Right atrium auricular region (tissue), 2 donors: ENCODE data around the gene POTEB3. TPM values are rescaled to one million over a fixed set of nuclear protein-coding genes. Genes with fewer than 3 reads are reported as not detected.
"Not testable (repeated sequence)": the region's sequence is repeated elsewhere in the genome, so short reads cannot be mapped to it uniquely, and the experiment has no call there.

Experiments used
- DNase-seq: peaks from one replicate; pipeline ENCODE4 v3.0.0-alpha.2; 2019; ENCODE audit warnings: low spot score
- H3K27ac ChIP-seq, 2 donors: fragments of 200-600 bp; sonication (generic); 1 replicate in 1 of 2; 2 replicates in 1 of 2; pipeline ENCODE4 v1.5.1; 2016 to 2019
- H3K27me3 ChIP-seq, 2 donors: fragments of 200-600 bp; sonication (generic); one replicate each; pipeline versions ENCODE4 v1.5.1 to v1.6.0; 2017 to 2019
- H3K36me3 ChIP-seq: fragments of 200-600 bp; sonication (generic); one replicate; pipeline ENCODE4 v1.5.1; 2016
- H3K4me1 ChIP-seq, 2 donors: fragments of 200-600 bp; sonication (generic); one replicate each; pipeline versions ENCODE4 v1.5.1 to v1.6.0; 2017 to 2019
- H3K4me3 ChIP-seq, 2 donors: fragments of 200-600 bp; sonication (generic); 1 replicate in 1 of 2; 2 replicates in 1 of 2; pipeline ENCODE4 v1.5.1; 2017 to 2019; ENCODE audit warnings: mild to moderate bottlenecking in 1 of 2, moderate library complexity in 1 of 2
- H3K9me3 ChIP-seq, 2 donors: fragments of 200-600 bp; sonication (generic); one replicate each; pipeline ENCODE4 v1.5.1; 2019
- total RNA-seq, 2 donors: library from RNA; depleted of rRNA; stranded (reverse); fragments of >200 nt; gene quantifications; one replicate each; pipeline ENCODE4 v1.1.0, GENCODE V29; 2016

POTEB3 gene
- not detected for total RNA-seq

GRCh38 chr15:21440399-21440798, at the start of gene POTEB3:
Gene POTEB3 (minus strand): TSS chr15:21440499. CDS start chr15:21440011, 488 bp downstream.
- not testable (repeated sequence) for H3K4me1 ChIP-seq, H3K4me3 ChIP-seq, H3K9me3 ChIP-seq, H3K36me3 ChIP-seq, H3K27me3 ChIP-seq, H3K27ac ChIP-seq, DNase-seq

GRCh38 chr15:21453683-21454082, 13.4 kb upstream of the POTEB3 start:
- not testable (repeated sequence) for H3K36me3 ChIP-seq, H3K4me1 ChIP-seq, H3K27ac ChIP-seq, H3K27me3 ChIP-seq, DNase-seq, H3K9me3 ChIP-seq, H3K4me3 ChIP-seq

- H3K4me1 ChIP-seq, H3K4me3 ChIP-seq, H3K27ac ChIP-seq, DNase-seq, H3K9me3 ChIP-seq, H3K36me3 ChIP-seq, H3K27me3 ChIP-seq: not testable (repeated sequence)
Measured at GRCh38 chr15:21451920-21452563, 11.7 kb upstream of the POTEB3 start.

- not testable (repeated sequence) for H3K9me3 ChIP-seq, DNase-seq, H3K4me3 ChIP-seq, H3K4me1 ChIP-seq, H3K36me3 ChIP-seq, H3K27ac ChIP-seq, H3K27me3 ChIP-seq
Measured at GRCh38 chr15:21451487-21451886, 11.2 kb upstream of the POTEB3 start.

- not testable (repeated sequence) for H3K4me3 ChIP-seq, DNase-seq, H3K27me3 ChIP-seq, H3K36me3 ChIP-seq, H3K27ac ChIP-seq, H3K4me1 ChIP-seq, H3K9me3 ChIP-seq
Measured at GRCh38 chr15:21407366-21407765, 32.9 kb downstream of the POTEB3 start.

GRCh38 chr15:21401531-21401930, 38.8 kb downstream of the POTEB3 start:
- H3K36me3 ChIP-seq, DNase-seq, H3K4me1 ChIP-seq, H3K27me3 ChIP-seq, H3K27ac ChIP-seq, H3K4me3 ChIP-seq, H3K9me3 ChIP-seq: not testable (repeated sequence)

- H3K36me3 ChIP-seq, DNase-seq, H3K9me3 ChIP-seq, H3K4me3 ChIP-seq, H3K4me1 ChIP-seq, H3K27me3 ChIP-seq, H3K27ac ChIP-seq: not testable (repeated sequence)
Measured at GRCh38 chr15:21399111-21399510, 41.2 kb downstream of the POTEB3 start.

GRCh38 chr15:21398511-21398910, 41.8 kb downstream of the POTEB3 start:
- not testable (repeated sequence) for H3K27ac ChIP-seq, DNase-seq, H3K27me3 ChIP-seq, H3K4me3 ChIP-seq, H3K9me3 ChIP-seq, H3K4me1 ChIP-seq, H3K36me3 ChIP-seq

- not testable (repeated sequence) for H3K27ac ChIP-seq, H3K4me3 ChIP-seq, H3K36me3 ChIP-seq, DNase-seq, H3K9me3 ChIP-seq, H3K27me3 ChIP-seq, H3K4me1 ChIP-seq
Measured at GRCh38 chr15:21397656-21398055, 42.6 kb downstream of the POTEB3 start.

- H3K4me1 ChIP-seq, H3K27me3 ChIP-seq, DNase-seq, H3K36me3 ChIP-seq, H3K4me3 ChIP-seq, H3K27ac ChIP-seq, H3K9me3 ChIP-seq: not testable (repeated sequence)
Measured at GRCh38 chr15:21397186-21397585, 43.1 kb downstream of the POTEB3 start.

GRCh38 chr15:21385961-21386360, 54.3 kb downstream of the POTEB3 start:
- DNase-seq, result not testable (repeated sequence)

GRCh38 chr15:21383866-21384485, 56.3 kb downstream of the POTEB3 start:
- H3K9me3 ChIP-seq, H3K4me3 ChIP-seq, H3K36me3 ChIP-seq, H3K27me3 ChIP-seq, DNase-seq, H3K4me1 ChIP-seq, H3K27ac ChIP-seq: not testable (repeated sequence)

More at GRCh38 chr15:21385961-21386360, 54.3 kb downstream of the POTEB3 start:
- not testable (repeated sequence) for H3K4me3 ChIP-seq, H3K9me3 ChIP-seq, H3K27ac ChIP-seq, H3K36me3 ChIP-seq, H3K4me1 ChIP-seq, H3K27me3 ChIP-seq

- not testable (repeated sequence) for H3K4me1 ChIP-seq, H3K27me3 ChIP-seq, H3K36me3 ChIP-seq, DNase-seq, H3K4me3 ChIP-seq, H3K27ac ChIP-seq, H3K9me3 ChIP-seq
Measured at GRCh38 chr15:21373682-21374081, 66.6 kb downstream of the POTEB3 start.

- not testable (repeated sequence) for H3K27me3 ChIP-seq, H3K27ac ChIP-seq, H3K36me3 ChIP-seq, H3K9me3 ChIP-seq, DNase-seq, H3K4me1 ChIP-seq, H3K4me3 ChIP-seq
Measured at GRCh38 chr15:21369177-21369576, 71.1 kb downstream of the POTEB3 start.

- DNase-seq, H3K4me1 ChIP-seq: not testable (repeated sequence)
Measured at GRCh38 chr15:21368625-21369024, 71.7 kb downstream of the POTEB3 start.

More at GRCh38 chr15:21368625-21369024, 71.7 kb downstream of the POTEB3 start:
- not testable (repeated sequence) for H3K36me3 ChIP-seq, H3K27ac ChIP-seq, H3K27me3 ChIP-seq, H3K9me3 ChIP-seq, H3K4me3 ChIP-seq
